Fibroblast of skin of left biceps (primary cell): Measurements from ENCODE around the gene ADAM22.

Experiments used
- DNase-seq, 2 experiments: peaks; one replicate each; pipeline ENCODE4 v3.0.0-alpha.2; 2013; ENCODE audit warnings: low read depth in 2 of 2

ADAM22 gene

DNA sequence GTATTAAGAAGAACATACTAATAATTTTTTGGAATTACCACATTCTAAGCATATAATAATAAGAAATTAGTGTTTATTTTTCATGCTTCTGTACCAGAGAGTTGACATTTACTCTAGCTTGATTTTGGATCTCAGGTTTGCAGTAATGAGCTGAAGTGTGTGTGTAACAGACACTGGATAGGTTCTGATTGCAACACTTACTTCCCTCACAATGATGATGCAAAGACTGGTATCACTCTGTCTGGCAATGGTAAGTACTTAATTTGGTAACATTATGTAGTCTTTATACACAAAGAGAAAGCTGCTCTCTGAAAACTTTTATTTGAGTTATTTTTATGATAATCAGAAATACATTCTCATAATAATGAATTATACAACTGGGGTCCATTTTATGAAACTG, 231.6 kb downstream of the ADAM22 start:
- DNase-seq: no peak

DNA sequence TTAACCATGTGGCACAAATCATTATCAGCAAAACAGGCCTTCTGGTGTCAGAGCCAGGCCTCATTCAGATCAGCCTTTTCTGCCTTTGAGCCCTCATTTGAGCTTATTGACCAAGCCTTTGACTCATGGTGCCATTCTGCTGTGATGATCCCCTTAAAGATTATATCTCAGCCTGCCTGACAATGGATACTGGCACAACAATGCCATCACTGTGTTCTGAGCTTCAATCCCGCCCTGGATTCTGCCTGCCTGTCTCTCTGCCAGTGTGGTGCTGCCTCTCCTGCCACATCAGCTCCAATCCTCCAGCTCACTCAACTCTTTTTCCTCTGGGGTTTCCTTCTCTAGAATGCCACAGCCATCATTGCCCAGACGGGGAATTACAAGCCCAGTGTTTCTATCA, 233.2 kb downstream of the ADAM22 start:
- no peak for DNase-seq

GRCh38 chr7:88167721-88168120, 233.7 kb downstream of the ADAM22 start:
- DNase-seq: no peak

DNA sequence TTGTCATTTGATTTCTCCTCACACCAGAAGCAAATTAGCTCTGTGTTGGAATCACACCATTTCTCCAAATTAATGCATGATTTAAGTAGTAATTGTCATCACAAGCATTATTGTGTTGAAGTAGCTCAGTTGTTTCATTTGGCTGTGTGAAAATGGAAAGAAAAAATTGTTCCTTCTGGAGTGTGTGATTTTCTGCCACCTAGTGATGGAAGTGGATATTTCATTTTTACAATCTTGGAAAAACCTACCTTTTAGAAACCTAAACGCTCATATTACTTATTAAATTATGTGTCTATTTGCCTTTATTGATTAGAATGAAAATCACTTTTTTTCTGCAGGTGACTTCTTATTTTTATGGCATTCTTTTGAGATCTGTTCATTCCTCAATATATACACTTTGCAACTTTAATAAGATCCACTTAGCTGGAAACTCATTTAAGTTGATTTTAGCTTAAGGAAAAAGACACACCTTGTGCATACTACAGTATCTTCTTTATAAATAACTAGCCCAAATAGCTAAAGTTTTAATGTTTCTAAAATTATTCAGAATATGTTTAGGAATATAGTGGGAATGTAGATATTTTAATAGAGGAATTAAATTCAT, 235.8 kb downstream of the ADAM22 start:
- DNase-seq: no peak

DNA sequence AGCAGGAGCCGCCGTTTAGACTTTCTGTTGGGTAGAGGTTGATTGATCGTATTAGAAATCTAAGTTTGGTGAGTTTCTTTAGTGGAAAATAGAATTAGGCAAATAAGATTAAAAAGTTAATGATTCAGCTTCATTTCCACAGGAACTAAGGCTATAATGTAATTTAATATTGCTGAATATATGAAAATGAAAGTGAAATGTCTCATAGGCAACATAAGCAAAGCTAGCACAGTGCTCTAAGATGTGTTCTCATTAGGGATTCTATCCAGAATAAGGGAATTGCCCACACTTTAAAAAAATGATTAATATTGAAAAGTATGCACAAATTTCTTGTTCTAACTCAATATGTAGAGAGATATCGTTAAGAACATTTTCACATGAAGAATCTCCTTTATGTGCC, 238.8 kb downstream of the ADAM22 start:
- no peak for DNase-seq

GRCh38 chr7:88176190-88176589, 242.1 kb downstream of the ADAM22 start:
- no peak for DNase-seq

GRCh38 chr7:88183051-88183450, 249.0 kb downstream of the ADAM22 start:
- DNase-seq: no peak

- no peak for DNase-seq
These were observed 250.8 kb downstream of the ADAM22 start for GRCh38 chr7:88184848-88185304.

- DNase-seq: no peak
These were observed 251.6 kb downstream of the ADAM22 start for GRCh38 chr7:88185650-88186049.

DNA sequence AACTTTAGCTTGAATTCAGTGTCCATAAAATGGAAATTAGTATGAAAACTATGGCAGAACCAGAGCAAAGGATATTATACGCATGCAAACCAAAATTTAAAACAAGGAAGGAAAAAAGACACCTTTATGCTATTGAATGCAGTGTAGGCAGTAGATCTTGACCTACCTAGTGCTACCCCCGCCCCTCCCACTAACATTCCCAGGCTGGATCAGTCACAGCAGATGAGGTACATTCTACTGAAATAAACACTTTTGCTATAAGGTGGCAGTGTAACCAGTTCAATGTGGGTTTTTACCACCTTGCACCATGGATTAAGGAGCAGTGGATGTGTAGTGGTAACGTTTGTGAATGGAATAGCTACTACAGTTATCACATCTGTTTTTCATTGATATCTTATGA, 257.9 kb downstream of the ADAM22 start:
- no peak for DNase-seq

GRCh38 chr7:88200261-88200660, 266.2 kb downstream of the ADAM22 start:
- DNase-seq: no peak

- DNase-seq: no peak
These were observed 266.7 kb downstream of the ADAM22 start for GRCh38 chr7:88200789-88201188.

GRCh38 chr7:88201305-88201704, 267.3 kb downstream of the ADAM22 start:
- DNase-seq: no peak

GRCh38 chr7:88202278-88202677, 268.2 kb downstream of the ADAM22 start:
- DNase-seq: no peak

DNA sequence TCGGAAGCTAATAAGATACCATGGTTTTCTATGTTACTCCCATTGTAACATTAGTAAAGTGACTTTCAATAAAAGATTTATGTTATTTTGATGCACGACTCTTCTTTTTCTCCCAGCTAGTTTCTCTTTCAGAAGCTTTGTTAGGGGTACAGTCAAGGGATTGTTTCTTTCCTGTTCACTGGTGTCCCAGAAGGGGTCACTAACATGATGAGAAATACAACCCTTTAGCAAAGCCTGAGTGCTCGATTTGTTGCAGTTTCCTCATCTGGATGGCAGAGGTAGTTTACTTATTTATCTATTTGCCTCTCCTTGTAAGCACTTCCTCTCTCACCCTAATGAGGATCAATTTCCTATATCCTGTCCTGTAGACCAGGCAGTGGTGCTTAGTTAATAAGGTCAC, 268.7 kb downstream of the ADAM22 start:
- DNase-seq: no peak

DNA sequence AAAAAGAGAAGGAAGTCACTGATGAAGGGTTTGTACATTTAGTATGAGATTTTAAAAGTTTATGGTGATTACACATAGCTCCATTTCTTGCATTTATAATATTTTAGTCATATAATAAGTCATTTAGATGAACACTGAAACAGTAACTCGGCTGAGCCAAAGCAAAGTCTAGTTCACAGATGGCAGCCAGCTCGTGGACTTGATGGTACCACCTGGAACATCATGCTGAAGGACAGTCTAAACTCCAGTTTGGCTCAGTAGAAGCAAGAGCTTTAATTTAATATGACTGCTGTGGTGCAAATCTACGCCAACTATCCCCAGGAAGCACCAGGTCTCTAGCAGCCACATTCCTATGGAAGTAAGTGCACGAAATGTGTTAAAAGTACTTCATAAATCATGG, 269.4 kb downstream of the ADAM22 start:
- DNase-seq: no peak

DNA sequence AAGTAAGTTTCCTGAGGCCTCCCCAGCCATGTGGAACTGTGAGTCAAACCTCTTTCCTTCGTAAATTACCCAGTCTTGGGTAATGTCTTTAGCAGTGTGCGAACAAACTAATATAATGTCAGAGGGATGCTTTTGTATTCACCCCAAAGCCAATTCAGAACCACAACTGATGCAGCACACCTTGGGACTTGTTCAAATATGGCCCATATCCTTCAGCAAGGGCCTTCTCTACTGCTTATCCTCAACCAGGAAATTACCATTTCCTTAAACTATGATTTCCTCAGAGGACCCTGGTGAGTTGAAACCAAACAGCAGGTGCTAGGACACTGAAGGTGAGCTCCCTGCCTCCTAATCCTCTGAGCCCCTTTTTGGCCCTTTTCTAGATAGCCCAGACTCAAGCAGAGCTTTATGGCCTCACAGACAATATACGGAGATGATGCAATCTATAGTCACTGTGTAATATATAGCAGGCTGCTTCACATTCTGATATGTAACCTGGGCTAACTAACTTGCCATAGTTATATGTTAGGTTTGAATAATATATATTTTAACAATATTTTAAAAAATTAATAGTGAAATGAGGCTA, 270.6 kb downstream of the ADAM22 start:
- no peak for DNase-seq

- DNase-seq: no peak
These were observed 271.1 kb downstream of the ADAM22 start for GRCh38 chr7:88205179-88205578.

DNA sequence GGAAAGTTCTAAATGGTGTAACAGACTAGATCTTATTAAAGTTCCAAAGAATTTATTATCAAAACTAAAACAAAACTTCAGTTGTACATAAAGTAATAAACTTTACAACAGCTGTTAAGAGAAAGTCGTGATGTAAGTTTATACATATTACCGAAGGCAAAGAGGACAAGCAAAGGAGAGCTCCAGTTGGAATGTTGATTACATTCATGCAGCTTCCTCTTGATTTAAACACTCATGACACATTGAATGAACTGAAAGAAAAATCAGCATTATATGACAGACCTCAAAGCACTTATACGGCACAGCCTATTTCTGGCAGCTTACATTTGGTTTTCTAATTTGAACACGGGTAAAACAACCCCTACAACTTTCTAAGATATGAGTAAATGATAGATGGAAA, 272.2 kb downstream of the ADAM22 start:
- no peak for DNase-seq

GRCh38 chr7:88208521-88208920, 274.5 kb downstream of the ADAM22 start:
- no peak for DNase-seq

GRCh38 chr7:88212918-88213317, 278.9 kb downstream of the ADAM22 start:
- no peak for DNase-seq

- no peak for DNase-seq
These were observed 280.4 kb downstream of the ADAM22 start for GRCh38 chr7:88214456-88214855.

GRCh38 chr7:88215295-88215694, 281.2 kb downstream of the ADAM22 start:
- DNase-seq: no peak

DNA sequence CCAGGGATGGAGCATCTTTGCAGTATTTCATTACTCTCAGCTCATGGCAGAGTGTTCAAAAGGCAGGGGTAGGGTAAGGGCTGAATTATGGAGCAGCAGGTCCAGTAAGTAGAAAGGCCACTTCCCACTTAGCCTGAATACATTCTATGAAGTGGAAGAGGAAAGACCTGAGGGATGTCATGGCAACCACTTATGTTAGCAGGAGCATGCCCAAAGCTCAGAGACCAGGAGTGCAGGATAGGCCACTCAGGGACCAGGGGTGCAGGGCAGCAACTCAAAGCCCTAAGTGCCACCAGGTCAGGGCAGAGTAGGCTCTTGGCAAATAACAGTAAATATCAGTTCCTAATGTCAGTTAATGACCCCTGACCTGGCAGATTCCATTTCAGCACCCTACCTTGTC, 282.2 kb downstream of the ADAM22 start:
- DNase-seq: no peak
